ENCODE data around the gene GAREM2. TPM values are rescaled to one million over a fixed set of nuclear protein-coding genes. Genes with fewer than 3 reads are reported as not detected.

Gene GAREM2
- polyA plus RNA-seq, 2 of the 4 experiments (the other 2 are of a cell fraction) = 5.1 to 5.9 TPM

GRCh38 chr2:26189751-26190150 lies 16.9 kb downstream of the GAREM2 start:
- no peaks in the 10 kb centered on the region for H3K9me3 ChIP-seq
- peaks cover 4% of the 10 kb centered on the region; the same call in 2 of the 3 replicates for H3K4me1 ChIP-seq
- 94% methylated on average over 4 of the region's 4 CpGs for WGBS (ENCODE audit: missing lambda C conversion rate)
- ATAC-seq (no peak), FAIRE-seq (no peak), DNase-seq (ENCODE audit: low read depth in 1 of 2, low spot score in 1 of 2) (no peak)
- H3K27ac ChIP-seq = no peak overlapping the region
- ChIA-PET CTCF (interaction anchor here (1.1 to 1.7 kb wide), 3 partner anchors 8 to 239 kb away, joined by 3 to 5 read pairs (median 4); no protein-coding TSS in a partner anchor), POLR2A (no interaction called here)
- no peak overlapping the region for H3K4me2 ChIP-seq
- H3K4me3 ChIP-seq = no peak overlapping the region
- TF ChIP-seq JUN (IDR thresholded peaks at IDR 0.05) (0 out of 5 replicates have a peak, but pooled peaks of 1 of the 2 experiments have one; percentile 18), HES2 (IDR thresholded peaks at IDR 0.05) (no peak)

GRCh38 chr2:26190369-26190768 lies 17.5 kb downstream of the GAREM2 start:
- TF ChIP-seq MAZ (IDR thresholded peaks at IDR 0.05; ENCODE audit: borderline replicate concordance, low read depth, low read length) (no peak), USF2 (IDR thresholded peaks at IDR 0.05) (no peak), HOXB5 (CRISPR knock-in tag; IDR thresholded peaks at IDR 0.05) (no peak), HOXA7 (CRISPR knock-in tag; IDR thresholded peaks at IDR 0.05) (no peak), FOSB (CRISPR knock-in tag; IDR thresholded peaks at IDR 0.05) (no peak), RFX5 (IDR thresholded peaks at IDR 0.05) (no peak), NR3C1 (IDR thresholded peaks at IDR 0.05) (no peak), RAD21 (conservative IDR thresholded peaks at IDR 0.05 in 1 of 2, IDR thresholded peaks at IDR 0.05 in 1 of 2) (no peak), EHMT2 (IDR thresholded peaks at IDR 0.05; ENCODE audit: low read depth) (no peak), KDM1A (IDR thresholded peaks at IDR 0.05; ENCODE audit: low read depth) (no peak), RNF2 (IDR thresholded peaks at IDR 0.05; ENCODE audit: borderline replicate concordance, low read depth) (no peak), E2F6 (IDR thresholded peaks at IDR 0.05; ENCODE audit: borderline replicate concordance, low read depth) (no peak), CHD4 (IDR thresholded peaks at IDR 0.05; ENCODE audit: borderline replicate concordance) (no peak), CBX8 (IDR thresholded peaks at IDR 0.05) (no peak)
- no peak for FAIRE-seq
- no peak for ATAC-seq
- Histone ChIP-seq H3K9me3 (no peaks in the 10 kb centered on the region), H3K4me1 (peaks cover 3% of the 10 kb centered on the region; the same call in 2 of the 3 replicates), H3K27ac (no peak overlapping the region), H3K4me3 (no peak overlapping the region), H3K4me2 (no peak overlapping the region)
- CTCF ChIA-PET = interaction anchor here (1.1 kb wide), 1 partner anchor 239 kb away, joined by 4 read pairs; no protein-coding TSS in a partner anchor
- no peak for DNase-seq (ENCODE audit: low read depth in 1 of 2, low spot score in 1 of 2)
- POLR2A ChIA-PET = no interaction called here
- 94% methylated on average over 7 of the region's 7 CpGs for WGBS (ENCODE audit: missing lambda C conversion rate)

- Histone ChIP-seq H3K4me1 (no peaks in the 10 kb centered on the region), H3K27ac (no peak overlapping the region), H3K9me3 (no peaks in the 10 kb centered on the region), H3K4me3 (no peak overlapping the region), H3K4me2 (no peak overlapping the region)
- POLR2A ChIA-PET = no interaction called here
- CTCF ChIA-PET = interaction anchor here (0.7 to 1.3 kb wide), 5 partner anchors 22 to 139 kb away, joined by 3 read pairs; partner anchors contain the start of gene HADHB
- ATAC-seq (no peak), FAIRE-seq (no peak), DNase-seq (ENCODE audit: low read depth in 1 of 2, low spot score in 1 of 2) (no peak)
- TF ChIP-seq EHMT2 (IDR thresholded peaks at IDR 0.05; ENCODE audit: low read depth) (no peak), E2F6 (IDR thresholded peaks at IDR 0.05; ENCODE audit: borderline replicate concordance, low read depth) (no peak), ATOH8 (CRISPR knock-in tag; IDR thresholded peaks at IDR 0.05; ENCODE audit: low read depth) (no peak), CBX8 (IDR thresholded peaks at IDR 0.05) (no peak), CHD4 (IDR thresholded peaks at IDR 0.05; ENCODE audit: borderline replicate concordance) (no peak), RFX5 (IDR thresholded peaks at IDR 0.05) (no peak), POLR2A (IDR thresholded peaks at IDR 0.05; ENCODE audit: low read length) (no peak), HOXA7 (CRISPR knock-in tag; IDR thresholded peaks at IDR 0.05) (no peak), HOXB5 (CRISPR knock-in tag; IDR thresholded peaks at IDR 0.05) (no peak), ESRRA (IDR thresholded peaks at IDR 0.05; ENCODE audit: borderline replicate concordance, low read length) (no peak), JUNB (IDR thresholded peaks at IDR 0.05) (no peak), GATA3 (IDR thresholded peaks at IDR 0.05; ENCODE audit: borderline replicate concordance) (no peak), CHD2 (IDR thresholded peaks at IDR 0.05; ENCODE audit: low read length, partially characterized antibody) (no peak), NFE2L2 (conservative IDR thresholded peaks at IDR 0.05; ENCODE audit: low read length) (no peak), RAD21 (conservative IDR thresholded peaks at IDR 0.05 in 1 of 2, IDR thresholded peaks at IDR 0.05 in 1 of 2) (no peak)
- WGBS (ENCODE audit: missing lambda C conversion rate) = 91% methylated on average over 20 of the region's 20 CpGs
These were observed 18.6 kb downstream of the GAREM2 start for GRCh38 chr2:26191316-26192159.

Measured in A549 (cell line).